ENCODE measurements around the gene CD69.
"Not testable (repeated sequence)": the region's sequence is repeated elsewhere in the genome, so short reads cannot be mapped to it uniquely, and the experiment has no call there.

CD69 gene

GRCh38 chr12:9742661-9743060 lies 18.0 kb downstream of the CD69 start:
- no peak for TF ChIP-seq CTCF (IDR thresholded peaks at IDR 0.05; ENCODE audit: low read depth, low read length, missing control alignments)
- Histone ChIP-seq H3K36me3 (replicated peaks) (no peaks in the 10 kb centered on the region), H3K27ac (no peak overlapping the region), H3K4me3 (ENCODE audit: low read depth, low read length) (no peak overlapping the region), H3K27me3 (replicated peaks) (no peaks in the 10 kb centered on the region)
- in situ Hi-C loops (cut with HindIII; ENCODE audit: low pct_ligation_motif_present, low sequenced_read_pairs): no loop called here
- DNase-seq: no peak

- DNase-seq: no peak
- Histone ChIP-seq H3K36me3 (replicated peaks) (no peaks in the 10 kb centered on the region), H3K27me3 (replicated peaks) (no peaks in the 10 kb centered on the region), H3K27ac (no peak overlapping the region), H3K4me3 (ENCODE audit: low read depth, low read length) (no peak overlapping the region)
- in situ Hi-C loops (cut with HindIII; ENCODE audit: low pct_ligation_motif_present, low sequenced_read_pairs): no loop called here
- no peak for TF ChIP-seq CTCF (IDR thresholded peaks at IDR 0.05; ENCODE audit: low read depth, low read length, missing control alignments)
Measured at GRCh38 chr12:9741726-9742125, 19.0 kb downstream of the CD69 start.

GRCh38 chr12:9740106-9740750 lies 20.5 kb downstream of the CD69 start:
- no peak for TF ChIP-seq CTCF (IDR thresholded peaks at IDR 0.05; ENCODE audit: low read depth, low read length, missing control alignments)
- in situ Hi-C loops (cut with HindIII; ENCODE audit: low pct_ligation_motif_present, low sequenced_read_pairs): no loop called here
- Histone ChIP-seq H3K36me3 (replicated peaks) (no peaks in the 10 kb centered on the region), H3K27ac (no peak overlapping the region), H3K4me3 (ENCODE audit: low read depth, low read length) (peak overlapping the region; percentile 18), H3K27me3 (replicated peaks) (no peaks in the 10 kb centered on the region)
- no peak for DNase-seq

- H3K27me3 ChIP-seq (replicated peaks); H3K27ac ChIP-seq; DNase-seq; in situ Hi-C loops (cut with HindIII; ENCODE audit: low pct_ligation_motif_present, low sequenced_read_pairs); H3K36me3 ChIP-seq (replicated peaks): not testable (repeated sequence)
- peak overlapping the region; percentile 31 for H3K4me3 ChIP-seq (ENCODE audit: low read depth, low read length)
Measured at GRCh38 chr12:9739404-9740105, 21.1 kb downstream of the CD69 start.

GRCh38 chr12:9738905-9739304 lies 21.8 kb downstream of the CD69 start:
- in situ Hi-C loops (cut with HindIII; ENCODE audit: low pct_ligation_motif_present, low sequenced_read_pairs); H3K36me3 ChIP-seq (replicated peaks); H3K27ac ChIP-seq; H3K4me3 ChIP-seq (ENCODE audit: low read depth, low read length); H3K27me3 ChIP-seq (replicated peaks); DNase-seq: not testable (repeated sequence)

- TF ChIP-seq CTCF (IDR thresholded peaks at IDR 0.05; ENCODE audit: low read depth, low read length, missing control alignments): no peak
- in situ Hi-C loops (cut with HindIII; ENCODE audit: low pct_ligation_motif_present, low sequenced_read_pairs): no loop called here
- H3K27me3 ChIP-seq (replicated peaks): no peaks in the 10 kb centered on the region
- no peak for DNase-seq
- no peak overlapping the region for H3K4me3 ChIP-seq (ENCODE audit: low read depth, low read length)
- no peak overlapping the region for H3K27ac ChIP-seq
- H3K36me3 ChIP-seq (replicated peaks): no peaks in the 10 kb centered on the region
Measured at GRCh38 chr12:9736936-9737705, 23.6 kb downstream of the CD69 start.
